Glutamatergic neuron (in vitro differentiated cells): ENCODE results near the gene ALDH3B1. TPM values are rescaled to one million over a fixed set of nuclear protein-coding genes. Genes with fewer than 3 reads are reported as not detected.

Source experiments
- DNase-seq: peaks from one replicate; pipeline ENCODE4 v3.0.0; 2022
- H3K27ac Mint-ChIP-seq: one replicate; pipeline ENCODE4 v1.8.0; 2020; ENCODE audit warnings: mild to moderate bottlenecking, mixed read lengths, inconsistent platforms; ENCODE audit not compliant: unreplicated experiment
- H3K27me3 Mint-ChIP-seq: one replicate; pipeline ENCODE4 v1.8.0; 2020; ENCODE audit warnings: mild to moderate bottlenecking, moderate library complexity, mixed read lengths, inconsistent platforms; ENCODE audit not compliant: unreplicated experiment
- H3K36me3 Mint-ChIP-seq: one replicate; pipeline ENCODE4 v1.8.0; 2020; ENCODE audit warnings: mild to moderate bottlenecking, mixed read lengths, inconsistent platforms; ENCODE audit not compliant: unreplicated experiment
- H3K4me1 Mint-ChIP-seq: one replicate; pipeline ENCODE4 v1.8.0; 2020; ENCODE audit warnings: mild to moderate bottlenecking, low read depth, mixed read lengths, inconsistent platforms; ENCODE audit not compliant: unreplicated experiment
- H3K4me3 Mint-ChIP-seq: one replicate; pipeline ENCODE4 v1.8.0; 2020; ENCODE audit warnings: mild to moderate bottlenecking, mixed read lengths, inconsistent platforms; ENCODE audit not compliant: unreplicated experiment
- H3K9me3 Mint-ChIP-seq: one replicate; pipeline ENCODE4 v1.8.0; 2020; ENCODE audit warnings: mild to moderate bottlenecking, moderate library complexity, mixed read lengths, inconsistent platforms; ENCODE audit not compliant: unreplicated experiment
- CTCF ChIP-seq: fragments of 200-600 bp; sonication (generic); IDR thresholded peaks from one replicate; pipeline ENCODE4 v1.5.0; 2021; ENCODE audit not compliant: partially characterized antibody, unreplicated experiment
- total RNA-seq: library from RNA; stranded (reverse); fragmentation: NEBNext Ultra II Directional; extraction: Animal tissue kit (Norgen Biotek cat#: 25700); gene quantifications from one replicate; pipeline ENCODE4 v1.2.1, GENCODE V29; 2021; ENCODE audit not compliant: unreplicated experiment

The ALDH3B1 gene
- total RNA-seq, 1 donor from 2014 or later, result 0.22 TPM

- Mint-ChIP-seq H3K9me3 (peaks cover 8% of the 10 kb centered on the region), H3K27ac (no peak overlapping the region), H3K4me3 (no peak overlapping the region), H3K4me1 (peaks cover 5% of the 10 kb centered on the region), H3K27me3 (peaks cover 6% of the 10 kb centered on the region), H3K36me3 (no peaks in the 10 kb centered on the region)
- no peak for DNase-seq
- no peak for TF ChIP-seq CTCF
Measured at GRCh38 chr11:68018730-68019190, 8.6 kb downstream of the ALDH3B1 start.

- peaks cover 4% of the 10 kb centered on the region for H3K27me3 Mint-ChIP-seq
- TF ChIP-seq CTCF, result no peak
- peaks cover under 1% of the 10 kb centered on the region for H3K36me3 Mint-ChIP-seq
- H3K4me3 Mint-ChIP-seq, result no peak overlapping the region
- no peak overlapping the region for H3K27ac Mint-ChIP-seq
- peaks cover 5% of the 10 kb centered on the region for H3K4me1 Mint-ChIP-seq
- peaks cover 5% of the 10 kb centered on the region for H3K9me3 Mint-ChIP-seq
- no peak for DNase-seq
Measured at GRCh38 chr11:68019486-68019885, 9.4 kb downstream of the ALDH3B1 start.

- no peak overlapping the region for H3K4me3 Mint-ChIP-seq
- no peak for TF ChIP-seq CTCF
- DNase-seq, result peak; percentile 54
- H3K27ac Mint-ChIP-seq, result no peak overlapping the region
- peaks cover 4% of the 10 kb centered on the region for H3K27me3 Mint-ChIP-seq
- peaks cover 8% of the 10 kb centered on the region for H3K4me1 Mint-ChIP-seq
- H3K36me3 Mint-ChIP-seq, result peaks cover 10% of the 10 kb centered on the region
- H3K9me3 Mint-ChIP-seq, result peaks cover 7% of the 10 kb centered on the region
Measured at GRCh38 chr11:68020575-68020974, 10.4 kb downstream of the ALDH3B1 start.

GRCh38 chr11:68021167-68021787 is 11.2 kb downstream of the ALDH3B1 start:
- Mint-ChIP-seq H3K9me3 (peaks cover 9% of the 10 kb centered on the region), H3K4me1 (peaks cover 8% of the 10 kb centered on the region), H3K27me3 (peaks cover 4% of the 10 kb centered on the region), H3K36me3 (peaks cover 10% of the 10 kb centered on the region), H3K27ac (no peak overlapping the region), H3K4me3 (no peak overlapping the region)
- no peak for DNase-seq
- TF ChIP-seq CTCF, result no peak

- no peaks in the 10 kb centered on the region for H3K27me3 Mint-ChIP-seq
- DNase-seq, result no peak
- peaks cover 10% of the 10 kb centered on the region for H3K36me3 Mint-ChIP-seq
- no peak overlapping the region for H3K4me3 Mint-ChIP-seq
- peaks cover 8% of the 10 kb centered on the region for H3K9me3 Mint-ChIP-seq
- no peak overlapping the region for H3K27ac Mint-ChIP-seq
- no peak for TF ChIP-seq CTCF
- peaks cover 4% of the 10 kb centered on the region for H3K4me1 Mint-ChIP-seq
Measured at GRCh38 chr11:68022531-68022930, 12.4 kb downstream of the ALDH3B1 start.
